H54 (cell line): Measurements from ENCODE around the gene TRIM29.
"Not testable (repeated sequence)": the region's sequence is repeated elsewhere in the genome, so short reads cannot be mapped to it uniquely, and the experiment has no call there.

Experiments used
- DNase-seq: peaks from one replicate; pipeline ENCODE4 v3.0.0; 2011; ENCODE audit warnings: low spot score, mixed read lengths; ENCODE audit not compliant: insufficient read length
- FAIRE-seq: peaks from 3 replicates; lab custom pipeline; 2011; peaks lifted over from hg19 to GRCh38; lab: Jason Lieb, UNC
- POLR2A ChIP-seq: IDR thresholded peaks from 2 replicates; pipeline ENCODE4 v1.6.1; 2011; ENCODE audit warnings: low read depth, mild to moderate bottlenecking, low read length

The TRIM29 gene

GRCh38 chr11:120153221-120153620 is 15.3 kb upstream of the TRIM29 start:
- TF ChIP-seq POLR2A, result no peak
- no peak for DNase-seq
- FAIRE-seq, result no peak

- FAIRE-seq (no peak), DNase-seq (no peak)
- no peak for TF ChIP-seq POLR2A
Observed at GRCh38 chr11:120151536-120151935, 13.6 kb upstream of the TRIM29 start.

GRCh38 chr11:120149246-120149645 is 11.3 kb upstream of the TRIM29 start:
- no peak for DNase-seq
- TF ChIP-seq POLR2A, result no peak
- FAIRE-seq, result no peak

- DNase-seq (no peak), FAIRE-seq (no peak)
- TF ChIP-seq POLR2A, result no peak
Observed at GRCh38 chr11:120147950-120148270, 10.0 kb upstream of the TRIM29 start.

GRCh38 chr11:120147094-120147949 is 9.4 kb upstream of the TRIM29 start:
- no peak for DNase-seq

GRCh38 chr11:120146413-120147093 is 8.6 kb upstream of the TRIM29 start:
- TF ChIP-seq POLR2A, result no peak
- DNase-seq (no peak), FAIRE-seq (no peak)

More at GRCh38 chr11:120147094-120147949, 9.4 kb upstream of the TRIM29 start:
- FAIRE-seq, result no peak
- TF ChIP-seq POLR2A, result no peak

- FAIRE-seq, result no peak
- no peak for DNase-seq
- TF ChIP-seq POLR2A, result no peak
Observed at GRCh38 chr11:120144501-120144900, 6.6 kb upstream of the TRIM29 start.

GRCh38 chr11:120143472-120143871 is 5.6 kb upstream of the TRIM29 start:
- FAIRE-seq, result not testable (repeated sequence)

GRCh38 chr11:120142441-120143100 is 4.7 kb upstream of the TRIM29 start:
- DNase-seq (no peak), FAIRE-seq (no peak)

More at GRCh38 chr11:120143472-120143871, 5.6 kb upstream of the TRIM29 start:
- not testable (repeated sequence) for DNase-seq

GRCh38 chr11:120141768-120142423 is 4.0 kb upstream of the TRIM29 start:
- FAIRE-seq (no peak), DNase-seq (no peak)
- TF ChIP-seq POLR2A, result no peak

More at GRCh38 chr11:120142441-120143100, 4.7 kb upstream of the TRIM29 start:
- no peak for TF ChIP-seq POLR2A

GRCh38 chr11:120141113-120141767 is 3.3 kb upstream of the TRIM29 start:
- FAIRE-seq, result no peak
- no peak for TF ChIP-seq POLR2A
- DNase-seq, result no peak

GRCh38 chr11:120139316-120140069 is 1.6 kb upstream of the TRIM29 start:
- no peak for TF ChIP-seq POLR2A
- DNase-seq, result no peak
- FAIRE-seq, result no peak
